Kidney glomerular epithelial cell (primary cell): ENCODE measurements around the gene HOXD3.

Experiments used
- DNase-seq: peaks from one replicate; lab custom pipeline; 2025; lab: John Stamatoyannopoulos, UW

Gene HOXD3

GRCh38 chr2:176149481-176149938, 7.6 kb upstream of the HOXD3 start:
- no peak for DNase-seq

GRCh38 chr2:176149939-176150583, 7.0 kb upstream of the HOXD3 start:
- DNase-seq = no peak

GRCh38 chr2:176150584-176151441, 6.3 kb upstream of the HOXD3 start:
- DNase-seq = no peak

GRCh38 chr2:176151442-176152287, 5.4 kb upstream of the HOXD3 start, which contains the start of gene HOXD4:
HOXD4 (plus strand) TSS chr2:176151550; CDS start chr2:176151634, 84 bp downstream.
- peak; percentile 40 for DNase-seq

- no peak for DNase-seq
Observed at GRCh38 chr2:176152350-176153181, 4.5 kb upstream of the HOXD3 start.

GRCh38 chr2:176154576-176155252, 2.4 kb upstream of the HOXD3 start:
- no peak for DNase-seq

- no peak for DNase-seq
Observed at GRCh38 chr2:176155356-176156044, 1.6 kb upstream of the HOXD3 start.

GRCh38 chr2:176156301-176156806, 753 bp upstream of the HOXD3 start:
- no peak for DNase-seq

- DNase-seq = peak; percentile 41
Observed at GRCh38 chr2:176157499-176158185, 535 bp downstream of the HOXD3 start.

GRCh38 chr2:176158186-176158591, 1.1 kb downstream of the HOXD3 start:
- no peak for DNase-seq

- peak; percentile 20 for DNase-seq
Observed at GRCh38 chr2:176158855-176159662, 2.0 kb downstream of the HOXD3 start.

GRCh38 chr2:176159663-176160250, 2.6 kb downstream of the HOXD3 start:
- DNase-seq = no peak

GRCh38 chr2:176160251-176160985, 3.3 kb downstream of the HOXD3 start:
- DNase-seq = no peak

- DNase-seq = no peak
Observed at GRCh38 chr2:176160986-176161824, 4.1 kb downstream of the HOXD3 start.

- DNase-seq = no peak
Observed at GRCh38 chr2:176161825-176162626, 4.9 kb downstream of the HOXD3 start.
